Dendritic cell treated with granulocyte-macrophage colony-stimulating factor and Interleukin-4, amounts not matched to agents 40 ng/mL and 50 ng/mL, for 4 days (primary cell): ENCODE measurements around the gene SRPK3.
"Not testable (repeated sequence)": the region's sequence is repeated elsewhere in the genome, so short reads cannot be mapped to it uniquely, and the experiment has no call there.

Experiments
- H3K27ac Mint-ChIP-seq: one replicate; pipeline ENCODE4 v1.8.0; 2022; ENCODE audit warnings: mild to moderate bottlenecking, mixed read lengths
- H3K27me3 Mint-ChIP-seq: one replicate; pipeline ENCODE4 v1.8.0; 2022; ENCODE audit warnings: mild to moderate bottlenecking, mixed read lengths
- H3K36me3 Mint-ChIP-seq: one replicate; pipeline ENCODE4 v1.8.0; 2022; ENCODE audit warnings: low read depth, mixed read lengths
- H3K4me1 Mint-ChIP-seq: one replicate; pipeline ENCODE4 v1.8.0; 2022; ENCODE audit warnings: low read depth, mixed read lengths
- H3K4me3 Mint-ChIP-seq: one replicate; pipeline ENCODE4 v1.8.0; 2022; ENCODE audit warnings: mild to moderate bottlenecking, moderate library complexity, mixed read lengths
- H3K9me3 Mint-ChIP-seq: one replicate; pipeline ENCODE4 v1.8.0; 2022; ENCODE audit warnings: mixed read lengths
- intact Hi-C: fragments of 100-400 bp; cut with micrococcal nuclease; formaldehyde crosslinking; loops from one replicate; pipeline ENCODE4 v1.15.0; 2022

The SRPK3 gene

GRCh38 chrX:153812220-153812619 lies 31.4 kb downstream of the SRPK3 start:
- Mint-ChIP-seq H3K4me3 (no peak overlapping the region), H3K27ac (no peak overlapping the region), H3K9me3 (no peaks in the 10 kb centered on the region), H3K36me3 (no peaks in the 10 kb centered on the region), H3K4me1 (peaks cover 16% of the 10 kb centered on the region), H3K27me3 (peaks cover 31% of the 10 kb centered on the region)
- intact Hi-C loops: no loop called here

- Mint-ChIP-seq H3K27ac (no peak overlapping the region), H3K4me3 (no peak overlapping the region), H3K36me3 (no peaks in the 10 kb centered on the region), H3K27me3 (peaks cover 40% of the 10 kb centered on the region), H3K4me1 (peaks cover 16% of the 10 kb centered on the region), H3K9me3 (no peaks in the 10 kb centered on the region)
- intact Hi-C loops: no loop called here
Observed at GRCh38 chrX:153813161-153813560, 32.3 kb downstream of the SRPK3 start.

- Mint-ChIP-seq H3K36me3 (no peaks in the 10 kb centered on the region), H3K9me3 (no peaks in the 10 kb centered on the region), H3K27ac (no peak overlapping the region), H3K4me1 (peaks cover 16% of the 10 kb centered on the region), H3K27me3 (peaks cover 51% of the 10 kb centered on the region), H3K4me3 (no peak overlapping the region)
- intact Hi-C loops: no loop called here
Observed at GRCh38 chrX:153814591-153815315, 33.9 kb downstream of the SRPK3 start.

- H3K9me3 Mint-ChIP-seq: no peaks in the 10 kb centered on the region
- H3K4me1 Mint-ChIP-seq: peaks cover 16% of the 10 kb centered on the region
- peaks cover 62% of the 10 kb centered on the region for H3K27me3 Mint-ChIP-seq
- intact Hi-C loops: no loop called here
- H3K4me3 Mint-ChIP-seq: no peak overlapping the region
- H3K27ac Mint-ChIP-seq: no peak overlapping the region
- H3K36me3 Mint-ChIP-seq: no peaks in the 10 kb centered on the region
Observed at GRCh38 chrX:153816831-153817690, 36.2 kb downstream of the SRPK3 start.

GRCh38 chrX:153818064-153818463 lies 37.2 kb downstream of the SRPK3 start:
- H3K27ac Mint-ChIP-seq, intact Hi-C loops, H3K36me3 Mint-ChIP-seq, H3K4me3 Mint-ChIP-seq, H3K9me3 Mint-ChIP-seq: not testable (repeated sequence)
- Mint-ChIP-seq H3K27me3 (peaks cover 65% of the 10 kb centered on the region), H3K4me1 (peaks cover 16% of the 10 kb centered on the region)

GRCh38 chrX:153818571-153819383 lies 37.9 kb downstream of the SRPK3 start:
- peaks cover 16% of the 10 kb centered on the region for H3K4me1 Mint-ChIP-seq
- H3K27ac Mint-ChIP-seq: no peak overlapping the region
- intact Hi-C loops: no loop called here
- no peaks in the 10 kb centered on the region for H3K9me3 Mint-ChIP-seq
- H3K4me3 Mint-ChIP-seq: peak overlapping the region; percentile 37
- H3K36me3 Mint-ChIP-seq: no peaks in the 10 kb centered on the region
- H3K27me3 Mint-ChIP-seq: peaks cover 69% of the 10 kb centered on the region

GRCh38 chrX:153819384-153820040 lies 38.7 kb downstream of the SRPK3 start:
- Mint-ChIP-seq H3K4me3 (peak overlapping the region; percentile 37), H3K9me3 (no peaks in the 10 kb centered on the region)

GRCh38 chrX:153820601-153821000 lies 39.8 kb downstream of the SRPK3 start:
- Mint-ChIP-seq H3K36me3 (no peaks in the 10 kb centered on the region), H3K27ac (no peak overlapping the region), H3K4me1 (peaks cover 8% of the 10 kb centered on the region), H3K4me3 (no peak overlapping the region), H3K9me3 (no peaks in the 10 kb centered on the region), H3K27me3 (peaks cover 81% of the 10 kb centered on the region)
- intact Hi-C loops: no loop called here

More at GRCh38 chrX:153819384-153820040, 38.7 kb downstream of the SRPK3 start:
- Mint-ChIP-seq H3K36me3 (no peaks in the 10 kb centered on the region), H3K27ac (no peak overlapping the region), H3K4me1 (peaks cover 16% of the 10 kb centered on the region), H3K27me3 (peaks cover 76% of the 10 kb centered on the region)
- intact Hi-C loops: no loop called here

- Mint-ChIP-seq H3K27ac (no peak overlapping the region), H3K36me3 (no peaks in the 10 kb centered on the region), H3K9me3 (no peaks in the 10 kb centered on the region), H3K4me1 (peaks cover 8% of the 10 kb centered on the region), H3K27me3 (peaks cover 86% of the 10 kb centered on the region), H3K4me3 (no peak overlapping the region)
- intact Hi-C loops: no loop called here
Observed at GRCh38 chrX:153821066-153821465, 40.2 kb downstream of the SRPK3 start.

GRCh38 chrX:153824348-153824747 lies 43.5 kb downstream of the SRPK3 start:
- Mint-ChIP-seq H3K27me3 (peaks cover 87% of the 10 kb centered on the region), H3K36me3 (no peaks in the 10 kb centered on the region), H3K4me3 (no peak overlapping the region), H3K4me1 (peaks cover 4% of the 10 kb centered on the region), H3K9me3 (no peaks in the 10 kb centered on the region), H3K27ac (no peak overlapping the region)
- intact Hi-C loops: no loop called here

- no peak overlapping the region for H3K4me3 Mint-ChIP-seq
- H3K27ac Mint-ChIP-seq: no peak overlapping the region
- no peaks in the 10 kb centered on the region for H3K9me3 Mint-ChIP-seq
- peaks cover 4% of the 10 kb centered on the region for H3K4me1 Mint-ChIP-seq
- H3K27me3 Mint-ChIP-seq: peaks cover 83% of the 10 kb centered on the region
- intact Hi-C loops: no loop called here
- no peaks in the 10 kb centered on the region for H3K36me3 Mint-ChIP-seq
Observed at GRCh38 chrX:153825042-153825441, 44.2 kb downstream of the SRPK3 start.

GRCh38 chrX:153827016-153827415 lies 46.2 kb downstream of the SRPK3 start:
- Mint-ChIP-seq H3K9me3 (no peaks in the 10 kb centered on the region), H3K4me3 (no peak overlapping the region), H3K4me1 (peaks cover 4% of the 10 kb centered on the region), H3K36me3 (no peaks in the 10 kb centered on the region), H3K27me3 (peaks cover 76% of the 10 kb centered on the region), H3K27ac (no peak overlapping the region)
- intact Hi-C loops: no loop called here

- Mint-ChIP-seq H3K27me3 (peaks cover 77% of the 10 kb centered on the region), H3K36me3 (no peaks in the 10 kb centered on the region), H3K4me1 (peaks cover 4% of the 10 kb centered on the region), H3K9me3 (no peaks in the 10 kb centered on the region), H3K27ac (no peak overlapping the region), H3K4me3 (no peak overlapping the region)
- intact Hi-C loops: no loop called here
Observed at GRCh38 chrX:153827903-153828302, 47.1 kb downstream of the SRPK3 start.
